Skeletal muscle satellite cell (primary cell): ENCODE measurements around the gene MED28.

Experiments used
- H3K27me3 ChIP-seq: 2 replicates; pipeline ENCODE4 v1.7.0; 2013; ENCODE audit warnings: low read length; ENCODE audit not compliant: control insufficient read depth, insufficient read depth
- H3K36me3 ChIP-seq: 2 replicates; pipeline ENCODE4 v1.7.0; 2013; ENCODE audit warnings: mild to moderate bottlenecking, control low read depth, low read length; ENCODE audit not compliant: insufficient read depth
- H3K4me1 ChIP-seq: 2 replicates; pipeline ENCODE4 v1.7.0; 2013; ENCODE audit warnings: low read length; ENCODE audit not compliant: control insufficient read depth, insufficient read depth
- H3K4me2 ChIP-seq: 2 replicates; pipeline ENCODE4 v1.7.0; 2013; ENCODE audit warnings: mild to moderate bottlenecking, low read length
- H3K4me3 ChIP-seq: 2 replicates; pipeline ENCODE4 v1.7.0; 2013; ENCODE audit warnings: low read length
- H3K9ac ChIP-seq: 2 replicates; pipeline ENCODE4 v1.7.0; 2013; ENCODE audit warnings: mild to moderate bottlenecking, low read depth, low read length, moderate library complexity
- H3K9me3 ChIP-seq: replicated peaks from 2 replicates; pipeline ENCODE4 v1.7.0; 2013; ENCODE audit warnings: mild to moderate bottlenecking, control low read depth, low read length

The MED28 gene

GRCh38 chr4:17670423-17670822 lies 56.0 kb downstream of the MED28 start:
- Histone ChIP-seq H3K9me3 (no peaks in the 10 kb centered on the region), H3K4me1 (no peaks in the 10 kb centered on the region), H3K36me3 (no peaks in the 10 kb centered on the region), H3K9ac (no peak overlapping the region), H3K4me2 (no peak overlapping the region), H3K27me3 (peaks cover 20% of the 10 kb centered on the region), H3K4me3 (no peak overlapping the region)

GRCh38 chr4:17680559-17681280 lies 66.3 kb downstream of the MED28 start:
- Histone ChIP-seq H3K27me3 (no peaks in the 10 kb centered on the region), H3K4me1 (no peaks in the 10 kb centered on the region), H3K4me3 (no peak overlapping the region), H3K4me2 (no peak overlapping the region), H3K9me3 (no peaks in the 10 kb centered on the region), H3K36me3 (no peaks in the 10 kb centered on the region), H3K9ac (no peak overlapping the region)

GRCh38 chr4:17681281-17682221 lies 67.1 kb downstream of the MED28 start:
- H3K4me3 ChIP-seq = no peak overlapping the region
- no peak overlapping the region for H3K9ac ChIP-seq
- no peaks in the 10 kb centered on the region for H3K27me3 ChIP-seq
- H3K4me1 ChIP-seq = no peaks in the 10 kb centered on the region
- H3K9me3 ChIP-seq = no peaks in the 10 kb centered on the region
- no peaks in the 10 kb centered on the region for H3K36me3 ChIP-seq
- no peak overlapping the region for H3K4me2 ChIP-seq

GRCh38 chr4:17682222-17682566 lies 67.8 kb downstream of the MED28 start:
- Histone ChIP-seq H3K4me2 (no peak overlapping the region), H3K9ac (no peak overlapping the region), H3K36me3 (no peaks in the 10 kb centered on the region), H3K4me3 (no peak overlapping the region), H3K4me1 (no peaks in the 10 kb centered on the region), H3K9me3 (no peaks in the 10 kb centered on the region), H3K27me3 (no peaks in the 10 kb centered on the region)
